ENCODE measurements around the gene EFNA5.

EFNA5 gene

DNA sequence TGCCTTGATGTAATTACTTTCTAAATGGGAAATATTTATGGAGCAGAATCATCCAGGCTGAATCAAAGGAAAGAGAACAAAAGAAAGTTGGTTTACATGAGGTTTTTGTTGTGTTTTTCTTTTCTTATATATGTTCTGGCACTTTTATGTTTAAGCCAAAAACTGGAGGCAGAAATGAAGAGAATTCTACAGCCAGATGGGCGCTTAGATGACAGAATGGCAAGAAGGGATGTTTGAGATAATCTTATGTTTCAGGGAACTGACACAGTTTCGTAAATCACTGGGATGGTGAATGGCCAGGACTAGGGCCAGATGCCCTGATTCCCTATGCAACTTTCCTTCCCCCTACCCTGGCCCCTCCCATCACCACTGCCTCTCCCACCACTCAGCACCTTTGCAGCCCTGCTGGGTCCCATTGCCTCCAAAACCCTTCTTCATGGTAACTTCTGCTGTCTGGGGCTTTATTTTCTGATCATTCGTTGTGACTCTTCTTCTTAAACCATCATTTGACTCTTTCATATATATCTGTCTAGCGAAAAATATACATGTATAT is 111.8 kb downstream of the EFNA5 start:
- no peak overlapping the region for H3K4me3 ChIP-seq (ENCODE audit: low read depth, low read length)
- TF ChIP-seq, protein P1, sequence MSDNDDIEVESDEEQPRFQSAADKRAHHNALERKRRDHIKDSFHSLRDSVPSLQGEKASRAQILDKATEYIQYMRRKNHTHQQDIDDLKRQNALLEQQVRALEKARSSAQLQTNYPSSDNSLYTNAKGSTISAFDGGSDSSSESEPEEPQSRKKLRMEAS (IDR thresholded peaks at IDR 0.05; ENCODE audit: low read depth, low read length), result no peak
- TF ChIP-seq, protein P2, sequence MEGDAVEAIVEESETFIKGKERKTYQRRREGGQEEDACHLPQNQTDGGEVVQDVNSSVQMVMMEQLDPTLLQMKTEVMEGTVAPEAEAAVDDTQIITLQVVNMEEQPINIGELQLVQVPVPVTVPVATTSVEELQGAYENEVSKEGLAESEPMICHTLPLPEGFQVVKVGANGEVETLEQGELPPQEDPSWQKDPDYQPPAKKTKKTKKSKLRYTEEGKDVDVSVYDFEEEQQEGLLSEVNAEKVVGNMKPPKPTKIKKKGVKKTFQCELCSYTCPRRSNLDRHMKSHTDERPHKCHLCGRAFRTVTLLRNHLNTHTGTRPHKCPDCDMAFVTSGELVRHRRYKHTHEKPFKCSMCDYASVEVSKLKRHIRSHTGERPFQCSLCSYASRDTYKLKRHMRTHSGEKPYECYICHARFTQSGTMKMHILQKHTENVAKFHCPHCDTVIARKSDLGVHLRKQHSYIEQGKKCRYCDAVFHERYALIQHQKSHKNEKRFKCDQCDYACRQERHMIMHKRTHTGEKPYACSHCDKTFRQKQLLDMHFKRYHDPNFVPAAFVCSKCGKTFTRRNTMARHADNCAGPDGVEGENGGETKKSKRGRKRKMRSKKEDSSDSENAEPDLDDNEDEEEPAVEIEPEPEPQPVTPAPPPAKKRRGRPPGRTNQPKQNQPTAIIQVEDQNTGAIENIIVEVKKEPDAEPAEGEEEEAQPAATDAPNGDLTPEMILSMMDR (IDR thresholded peaks at IDR 0.05; ENCODE audit: low read depth, low read length), result no peak
- TF ChIP-seq MYC (IDR thresholded peaks at IDR 0.05; ENCODE audit: low read depth, low read length) (no peak), POLR2A (IDR thresholded peaks at IDR 0.05; ENCODE audit: extremely low read depth, insufficient read length) (no peak)
- DNase-seq (ENCODE audit: low read depth), result no peak

DNA sequence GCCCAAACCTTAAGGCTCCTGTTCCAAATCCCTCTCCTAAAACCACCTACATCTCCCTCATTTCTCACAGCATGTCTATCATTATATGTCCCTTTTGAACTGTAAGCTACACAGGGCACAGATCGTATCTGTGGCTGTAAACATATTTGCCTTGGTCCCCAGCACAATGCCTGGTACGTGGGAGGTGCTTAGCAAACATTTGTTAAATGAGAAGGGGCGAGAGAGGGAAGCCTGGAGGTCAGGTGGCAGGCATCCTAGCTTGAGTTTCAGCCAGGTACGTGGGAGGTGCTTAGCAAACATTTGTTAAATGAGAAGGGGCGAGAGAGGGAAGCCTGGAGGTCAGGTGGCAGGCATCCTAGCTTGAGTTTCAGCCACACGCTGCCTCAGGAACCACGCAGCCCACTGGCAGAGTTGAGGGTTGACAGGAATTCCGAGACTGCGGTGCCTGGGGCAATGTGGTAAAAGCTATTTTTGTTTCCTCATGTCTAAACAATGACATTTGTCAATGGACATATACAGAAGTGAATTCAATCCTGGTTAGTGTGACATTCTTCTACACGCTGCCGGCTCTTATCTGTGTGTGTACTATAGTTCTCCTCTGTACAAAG is 113.6 kb downstream of the EFNA5 start:
- DNase-seq (ENCODE audit: low read depth), result no peak
- no peak overlapping the region for H3K4me3 ChIP-seq (ENCODE audit: low read depth, low read length)
- TF ChIP-seq POLR2A (IDR thresholded peaks at IDR 0.05; ENCODE audit: extremely low read depth, insufficient read length), result no peak
- no peak for TF ChIP-seq MYC (IDR thresholded peaks at IDR 0.05; ENCODE audit: low read depth, low read length)

DNA sequence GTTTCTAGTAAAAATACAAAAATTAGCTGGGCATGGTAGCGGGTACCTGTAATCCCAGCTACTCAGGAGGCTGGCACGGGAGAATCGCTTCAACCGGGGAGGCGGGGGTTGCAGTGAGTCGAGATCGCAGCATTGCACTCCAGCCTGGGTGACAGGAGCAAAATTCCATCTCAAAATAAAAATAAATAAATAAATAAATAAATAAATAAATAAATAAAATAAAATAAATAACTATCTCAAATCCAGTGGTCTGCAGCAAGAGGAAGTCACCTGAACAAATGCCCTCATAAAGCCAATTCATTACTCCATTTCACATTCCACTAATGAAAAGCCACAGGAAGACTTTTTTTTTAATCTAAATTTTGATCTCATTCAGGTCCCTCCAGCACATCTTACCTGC is 114.2 kb downstream of the EFNA5 start:
- no peak for DNase-seq (ENCODE audit: low read depth)
- TF ChIP-seq, protein P2 (IDR thresholded peaks at IDR 0.05; ENCODE audit: low read depth, low read length), result no peak
- TF ChIP-seq POLR2A (IDR thresholded peaks at IDR 0.05; ENCODE audit: extremely low read depth, insufficient read length) (no peak), MYC (IDR thresholded peaks at IDR 0.05; ENCODE audit: low read depth, low read length) (no peak)
- TF ChIP-seq, protein P1 (IDR thresholded peaks at IDR 0.05; ENCODE audit: low read depth, low read length), result no peak
- no peak overlapping the region for H3K4me3 ChIP-seq (ENCODE audit: low read depth, low read length)

DNA sequence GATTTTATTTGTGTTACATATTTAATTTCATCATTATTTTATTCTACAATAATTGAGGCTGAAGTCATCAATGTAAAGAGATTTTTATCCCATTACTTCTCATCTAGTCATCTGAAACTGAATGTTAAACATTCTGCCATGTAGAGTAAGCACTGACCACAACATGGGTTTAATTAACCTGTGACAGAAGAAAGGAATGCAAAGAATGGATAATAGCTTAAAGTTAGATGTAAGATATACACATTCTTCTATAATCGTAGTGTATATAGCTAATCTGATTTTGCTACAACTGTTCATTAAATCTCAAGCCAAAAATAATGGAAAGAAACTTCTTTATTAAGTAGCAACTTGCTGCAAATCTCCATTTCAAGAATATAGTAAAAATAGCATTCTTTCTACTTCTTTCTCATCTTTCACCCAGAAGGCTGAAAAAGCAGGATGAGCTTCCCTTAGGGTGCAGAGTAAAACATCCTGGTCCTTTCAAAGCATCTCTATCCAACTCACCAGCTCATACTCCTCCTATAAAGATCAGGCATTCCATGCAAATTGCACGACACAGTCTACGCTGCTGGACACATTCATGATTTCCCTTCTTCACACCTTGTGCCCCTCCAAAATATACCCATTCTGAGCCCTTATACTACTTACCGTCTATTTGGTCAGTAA is 115.2 kb downstream of the EFNA5 start:
- TF ChIP-seq POLR2A (IDR thresholded peaks at IDR 0.05; ENCODE audit: extremely low read depth, insufficient read length), result no peak
- TF ChIP-seq, protein P1 (IDR thresholded peaks at IDR 0.05; ENCODE audit: low read depth, low read length), result no peak
- TF ChIP-seq, protein P2 (IDR thresholded peaks at IDR 0.05; ENCODE audit: low read depth, low read length), result no peak
- no peak for TF ChIP-seq MYC (IDR thresholded peaks at IDR 0.05; ENCODE audit: low read depth, low read length)
- H3K4me3 ChIP-seq (ENCODE audit: low read depth, low read length), result no peak overlapping the region
- DNase-seq (ENCODE audit: low read depth), result no peak

DNA sequence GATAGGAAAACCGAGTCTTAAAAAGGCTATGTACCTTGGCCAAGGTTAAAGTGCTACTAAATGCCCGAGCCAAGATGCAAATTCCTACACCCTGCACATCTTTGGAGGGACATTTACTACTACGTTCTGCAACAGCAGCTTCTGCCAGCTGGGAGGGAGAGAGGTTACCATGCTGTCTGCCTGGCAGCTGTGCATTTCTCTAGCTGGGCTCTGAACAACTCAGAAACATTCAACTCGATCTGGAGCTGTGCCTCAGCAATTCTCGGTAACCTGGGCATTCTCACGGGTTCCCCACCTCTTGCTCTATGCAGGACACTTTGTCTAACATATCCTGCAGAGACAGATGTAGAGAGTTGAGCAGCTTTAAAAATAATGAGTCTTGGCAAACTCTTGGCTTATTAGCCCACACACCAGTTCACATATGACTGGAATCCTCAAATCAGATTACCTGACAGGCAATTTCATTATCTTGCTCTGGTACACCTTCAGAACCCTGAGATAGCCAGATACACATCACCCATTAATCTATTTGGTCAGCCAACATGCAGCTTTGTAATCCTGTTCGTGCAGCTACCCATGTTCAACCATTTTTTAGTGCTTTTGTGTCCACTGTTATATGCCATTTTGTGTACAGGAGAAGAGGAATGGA is 115.8 kb downstream of the EFNA5 start:
- no peak overlapping the region for H3K4me3 ChIP-seq (ENCODE audit: low read depth, low read length)
- DNase-seq (ENCODE audit: low read depth), result no peak
- TF ChIP-seq POLR2A (IDR thresholded peaks at IDR 0.05; ENCODE audit: extremely low read depth, insufficient read length) (no peak), MYC (IDR thresholded peaks at IDR 0.05; ENCODE audit: low read depth, low read length) (no peak)
- TF ChIP-seq, protein P2 (IDR thresholded peaks at IDR 0.05; ENCODE audit: low read depth, low read length), result no peak
- TF ChIP-seq, protein P1 (IDR thresholded peaks at IDR 0.05; ENCODE audit: low read depth, low read length), result no peak

DNA sequence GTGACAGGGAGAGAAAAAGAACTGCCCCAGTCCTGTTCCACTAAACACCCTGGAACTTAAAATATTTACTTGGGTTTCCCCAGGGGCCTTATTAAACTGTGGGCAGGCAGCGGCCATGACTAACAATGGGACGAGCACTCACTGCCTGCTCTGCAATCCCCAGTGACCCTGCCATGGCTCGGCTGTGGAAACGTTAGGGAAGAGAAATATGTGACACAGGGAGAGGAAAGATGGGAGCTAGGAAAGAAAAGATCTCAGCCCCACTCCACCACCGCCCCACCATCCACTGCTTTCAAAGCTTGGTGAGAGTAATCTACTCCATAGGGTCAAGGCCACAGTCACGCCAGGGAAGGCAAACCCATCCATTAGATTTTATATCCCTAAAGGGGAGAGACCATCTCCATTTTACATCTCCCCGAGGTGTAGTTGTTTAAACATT is 117.6 kb downstream of the EFNA5 start:
- TF ChIP-seq POLR2A (IDR thresholded peaks at IDR 0.05; ENCODE audit: extremely low read depth, insufficient read length) (no peak), MYC (IDR thresholded peaks at IDR 0.05; ENCODE audit: low read depth, low read length) (no peak)
- TF ChIP-seq, protein P1 (IDR thresholded peaks at IDR 0.05; ENCODE audit: low read depth, low read length), result no peak
- TF ChIP-seq, protein P2 (IDR thresholded peaks at IDR 0.05; ENCODE audit: low read depth, low read length), result no peak
- no peak overlapping the region for H3K4me3 ChIP-seq (ENCODE audit: low read depth, low read length)
- DNase-seq (ENCODE audit: low read depth), result peak; percentile 60

All from NB4 (cell line).